ENCODE measurements around the gene PSMB3.

PSMB3 gene

DNA sequence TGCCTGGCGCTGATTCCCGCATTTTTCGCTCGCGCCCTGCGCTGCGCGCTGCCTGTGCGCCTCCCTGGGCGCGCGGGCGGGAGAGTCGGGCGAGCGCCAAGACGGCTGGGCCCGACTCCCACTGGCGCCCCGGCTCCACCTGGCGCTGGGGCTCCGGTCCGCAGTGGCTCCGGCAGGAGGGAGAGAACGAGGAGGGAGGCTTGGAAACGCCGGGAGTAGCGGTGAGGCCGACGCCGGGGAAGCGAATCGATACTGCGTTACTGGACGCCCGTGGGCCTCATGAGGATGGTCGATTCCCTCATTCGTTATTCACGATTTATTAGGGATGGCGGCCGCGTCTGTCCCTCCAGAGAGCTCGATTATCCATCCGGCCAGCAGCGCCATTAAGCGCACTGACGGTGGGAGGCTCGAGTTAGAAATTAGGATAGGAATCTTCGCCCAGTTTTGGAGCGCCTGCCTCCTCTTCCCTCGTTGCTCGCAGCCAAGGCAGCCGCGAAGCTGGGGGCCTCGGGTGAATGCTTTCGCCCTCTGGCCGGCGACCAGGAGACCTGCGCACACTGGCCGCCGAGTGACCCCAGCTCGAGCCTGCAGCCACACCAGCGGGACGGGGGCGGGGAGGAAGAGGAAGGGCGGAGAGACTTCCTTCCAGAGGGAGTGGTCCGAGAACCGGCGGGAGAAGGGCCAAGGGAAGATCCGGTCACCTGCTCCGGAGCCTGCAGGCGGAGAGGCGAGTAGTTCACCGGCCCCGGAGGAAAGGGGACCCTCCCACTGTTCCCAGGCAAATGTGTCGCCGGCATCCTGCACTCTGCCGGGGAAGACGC lies 3.1 kb upstream of the PSMB3 start:
- peak overlapping the region; percentile 84 for H3K4me3 ChIP-seq (ENCODE audit: severe bottlenecking)
- peaks cover 16% of the 10 kb centered on the region for H3K36me3 ChIP-seq (ENCODE audit: low read depth)
- H3K27ac ChIP-seq (ENCODE audit: poor library complexity, severe bottlenecking), result peak overlapping the region; percentile 84
- no peaks in the 10 kb centered on the region for H3K4me1 ChIP-seq (ENCODE audit: insufficient read depth, poor library complexity, severe bottlenecking)
- ATAC-seq (ENCODE audit: low read depth) (peak; percentile 30), DNase-seq (ENCODE audit: low spot score) (peak; percentile 87)
- H3K9me3 ChIP-seq (ENCODE audit: severe bottlenecking), result no peaks in the 10 kb centered on the region
- no peaks in the 10 kb centered on the region for H3K27me3 ChIP-seq (ENCODE audit: insufficient read depth, poor library complexity, severe bottlenecking)
- TF ChIP-seq, protein P1, sequence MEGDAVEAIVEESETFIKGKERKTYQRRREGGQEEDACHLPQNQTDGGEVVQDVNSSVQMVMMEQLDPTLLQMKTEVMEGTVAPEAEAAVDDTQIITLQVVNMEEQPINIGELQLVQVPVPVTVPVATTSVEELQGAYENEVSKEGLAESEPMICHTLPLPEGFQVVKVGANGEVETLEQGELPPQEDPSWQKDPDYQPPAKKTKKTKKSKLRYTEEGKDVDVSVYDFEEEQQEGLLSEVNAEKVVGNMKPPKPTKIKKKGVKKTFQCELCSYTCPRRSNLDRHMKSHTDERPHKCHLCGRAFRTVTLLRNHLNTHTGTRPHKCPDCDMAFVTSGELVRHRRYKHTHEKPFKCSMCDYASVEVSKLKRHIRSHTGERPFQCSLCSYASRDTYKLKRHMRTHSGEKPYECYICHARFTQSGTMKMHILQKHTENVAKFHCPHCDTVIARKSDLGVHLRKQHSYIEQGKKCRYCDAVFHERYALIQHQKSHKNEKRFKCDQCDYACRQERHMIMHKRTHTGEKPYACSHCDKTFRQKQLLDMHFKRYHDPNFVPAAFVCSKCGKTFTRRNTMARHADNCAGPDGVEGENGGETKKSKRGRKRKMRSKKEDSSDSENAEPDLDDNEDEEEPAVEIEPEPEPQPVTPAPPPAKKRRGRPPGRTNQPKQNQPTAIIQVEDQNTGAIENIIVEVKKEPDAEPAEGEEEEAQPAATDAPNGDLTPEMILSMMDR (IDR thresholded peaks at IDR 0.05; ENCODE audit: poor library complexity, severe bottlenecking), result no peak

DNA sequence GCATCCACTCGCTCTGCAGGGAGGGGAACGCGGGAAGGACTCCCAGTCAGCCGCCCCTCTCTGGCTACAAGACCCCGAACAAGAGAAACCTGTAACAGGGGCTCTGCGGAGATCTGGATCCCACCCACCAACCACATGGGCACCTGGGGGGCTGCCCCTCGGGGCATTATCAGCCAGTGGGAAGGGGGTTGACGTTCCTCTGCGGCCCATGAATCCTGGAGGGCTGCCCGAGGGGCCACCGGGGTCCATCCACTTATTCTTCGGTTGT lies 2.6 kb upstream of the PSMB3 start:
- TF ChIP-seq, protein P1 (IDR thresholded peaks at IDR 0.05; ENCODE audit: poor library complexity, severe bottlenecking), result no peak
- Histone ChIP-seq H3K36me3 (ENCODE audit: low read depth) (peaks cover 20% of the 10 kb centered on the region), H3K27ac (ENCODE audit: poor library complexity, severe bottlenecking) (peak overlapping the region; percentile 84), H3K27me3 (ENCODE audit: insufficient read depth, poor library complexity, severe bottlenecking) (no peaks in the 10 kb centered on the region), H3K4me1 (ENCODE audit: insufficient read depth, poor library complexity, severe bottlenecking) (no peaks in the 10 kb centered on the region), H3K9me3 (ENCODE audit: severe bottlenecking) (no peaks in the 10 kb centered on the region), H3K4me3 (ENCODE audit: severe bottlenecking) (peak overlapping the region; percentile 84)
- DNase-seq (ENCODE audit: low spot score) (no peak), ATAC-seq (ENCODE audit: low read depth) (no peak)

DNA sequence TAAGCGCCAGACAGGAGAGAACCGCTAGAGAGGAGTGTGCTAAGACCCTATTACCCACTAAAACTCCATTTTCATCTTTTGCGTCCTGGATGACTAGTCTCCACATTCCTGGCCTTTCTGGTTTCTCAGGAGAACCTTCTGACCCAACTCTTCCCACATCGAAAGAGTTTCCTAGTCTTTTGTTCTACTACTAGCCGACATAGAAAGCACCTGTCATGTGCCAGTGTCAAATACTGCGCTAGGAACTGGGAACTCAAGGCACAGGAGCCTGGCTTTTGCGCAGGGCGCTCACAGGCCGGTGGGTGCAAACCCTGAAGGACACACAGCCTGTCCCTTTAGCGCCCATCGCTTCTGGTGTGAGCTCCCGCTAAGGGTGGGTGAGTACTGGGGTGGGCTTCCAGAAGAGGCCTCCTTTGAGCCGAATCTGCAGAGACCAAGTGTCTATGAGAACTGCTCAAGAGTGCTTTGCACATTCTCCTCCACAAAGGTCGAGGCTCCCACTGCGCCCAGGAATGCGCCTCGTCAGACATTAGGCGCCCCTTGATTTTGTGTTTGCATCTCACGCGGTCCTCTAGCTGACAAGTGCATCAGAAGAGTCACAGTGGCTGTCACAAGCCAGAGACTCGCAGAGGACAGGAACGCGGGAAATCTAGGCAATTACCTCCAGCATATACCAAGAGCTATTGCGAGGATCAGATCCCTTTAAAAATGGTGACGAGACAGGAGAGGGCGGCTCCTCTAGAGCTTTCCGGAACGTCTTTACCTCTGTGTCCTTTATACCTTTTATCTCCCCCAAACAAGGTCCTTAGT lies 2.0 kb upstream of the PSMB3 start:
- H3K4me1 ChIP-seq (ENCODE audit: insufficient read depth, poor library complexity, severe bottlenecking), result no peaks in the 10 kb centered on the region
- no peaks in the 10 kb centered on the region for H3K9me3 ChIP-seq (ENCODE audit: severe bottlenecking)
- peaks cover 19% of the 10 kb centered on the region for H3K36me3 ChIP-seq (ENCODE audit: low read depth)
- H3K4me3 ChIP-seq (ENCODE audit: severe bottlenecking), result peak overlapping the region; percentile 84
- DNase-seq (ENCODE audit: low spot score) (no peak), ATAC-seq (ENCODE audit: low read depth) (0 out of 3 replicates have a peak, but pooled peaks have one; percentile 12)
- no peaks in the 10 kb centered on the region for H3K27me3 ChIP-seq (ENCODE audit: insufficient read depth, poor library complexity, severe bottlenecking)
- H3K27ac ChIP-seq (ENCODE audit: poor library complexity, severe bottlenecking), result peak overlapping the region; percentile 84
- TF ChIP-seq, protein P1 (IDR thresholded peaks at IDR 0.05; ENCODE audit: poor library complexity, severe bottlenecking), result no peak

GRCh38 chr17:38751144-38751807 lies 1.3 kb upstream of the PSMB3 start:
- peaks cover 26% of the 10 kb centered on the region for H3K36me3 ChIP-seq (ENCODE audit: low read depth)

More at GRCh38 chr17:38751144-38751807, 1.3 kb upstream of the PSMB3 start:
- TF ChIP-seq, protein P1 (IDR thresholded peaks at IDR 0.05; ENCODE audit: poor library complexity, severe bottlenecking), result no peak
- Histone ChIP-seq H3K4me1 (ENCODE audit: insufficient read depth, poor library complexity, severe bottlenecking) (no peaks in the 10 kb centered on the region), H3K9me3 (ENCODE audit: severe bottlenecking) (no peaks in the 10 kb centered on the region), H3K4me3 (ENCODE audit: severe bottlenecking) (peak overlapping the region; percentile 84), H3K27me3 (ENCODE audit: insufficient read depth, poor library complexity, severe bottlenecking) (no peaks in the 10 kb centered on the region), H3K27ac (ENCODE audit: poor library complexity, severe bottlenecking) (peak overlapping the region; percentile 84)
- no peak for DNase-seq (ENCODE audit: low spot score)
- ATAC-seq (ENCODE audit: low read depth), result no peak

Measured in RWPE2 (cell line).